Activated CD4-positive, alpha-beta T cell treated with anti-CD3 and anti-CD28 coated beads for 1 hour (primary cell): ENCODE data around the gene HES5.

Source experiments
- DNase-seq: peaks from one replicate; pipeline ENCODE4 v3.0.0-alpha.2; 2020

HES5 gene

GRCh38 chr1:2546515-2547209, 16.6 kb upstream of the HES5 start:
- peak; percentile 69 for DNase-seq

GRCh38 chr1:2545754-2546514, 15.9 kb upstream of the HES5 start:
- DNase-seq: peak; percentile 85

DNA sequence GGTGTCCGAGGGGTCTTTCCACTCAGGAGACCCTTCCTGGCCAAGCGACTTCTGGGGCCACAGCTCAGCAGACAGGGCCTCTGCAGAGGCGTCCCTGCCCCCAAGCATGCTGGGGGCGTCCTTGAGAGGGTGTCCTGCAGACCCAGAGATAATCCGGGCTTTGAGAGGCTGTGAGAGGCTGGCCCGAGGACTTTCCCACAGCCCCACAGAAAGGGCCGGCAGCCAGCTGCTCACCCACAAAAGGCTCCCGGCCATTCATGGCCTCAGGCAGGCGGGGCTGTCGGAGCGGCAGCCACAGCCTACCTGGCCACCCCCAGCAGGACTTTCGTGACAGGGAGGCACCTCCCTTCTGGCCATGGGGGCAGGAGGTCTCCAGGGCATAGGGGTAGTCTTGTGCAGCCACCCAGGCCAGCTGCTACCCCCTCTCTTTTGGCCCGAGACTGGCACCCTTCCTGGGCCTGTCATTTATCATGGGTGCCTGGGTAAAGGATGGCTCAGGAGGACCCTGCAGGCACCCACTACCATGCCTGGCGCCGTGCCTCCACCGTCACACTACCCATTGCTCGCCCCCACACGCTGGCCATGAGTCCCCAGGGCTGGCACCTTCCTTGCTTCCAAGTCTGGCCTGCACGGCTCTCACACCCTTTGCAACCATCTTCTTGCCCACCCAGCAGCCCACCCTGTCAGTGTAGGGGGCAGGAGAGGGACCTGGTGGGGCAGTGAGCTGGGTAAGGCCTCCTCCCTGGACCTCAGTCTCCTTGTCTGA, 15.0 kb upstream of the HES5 start:
- no peak for DNase-seq

GRCh38 chr1:2544093-2544874, 14.2 kb upstream of the HES5 start:
- DNase-seq: no peak

GRCh38 chr1:2543543-2544092, 13.6 kb upstream of the HES5 start:
- no peak for DNase-seq

- no peak for DNase-seq
Observed at GRCh38 chr1:2542246-2542915, 12.3 kb upstream of the HES5 start.

DNA sequence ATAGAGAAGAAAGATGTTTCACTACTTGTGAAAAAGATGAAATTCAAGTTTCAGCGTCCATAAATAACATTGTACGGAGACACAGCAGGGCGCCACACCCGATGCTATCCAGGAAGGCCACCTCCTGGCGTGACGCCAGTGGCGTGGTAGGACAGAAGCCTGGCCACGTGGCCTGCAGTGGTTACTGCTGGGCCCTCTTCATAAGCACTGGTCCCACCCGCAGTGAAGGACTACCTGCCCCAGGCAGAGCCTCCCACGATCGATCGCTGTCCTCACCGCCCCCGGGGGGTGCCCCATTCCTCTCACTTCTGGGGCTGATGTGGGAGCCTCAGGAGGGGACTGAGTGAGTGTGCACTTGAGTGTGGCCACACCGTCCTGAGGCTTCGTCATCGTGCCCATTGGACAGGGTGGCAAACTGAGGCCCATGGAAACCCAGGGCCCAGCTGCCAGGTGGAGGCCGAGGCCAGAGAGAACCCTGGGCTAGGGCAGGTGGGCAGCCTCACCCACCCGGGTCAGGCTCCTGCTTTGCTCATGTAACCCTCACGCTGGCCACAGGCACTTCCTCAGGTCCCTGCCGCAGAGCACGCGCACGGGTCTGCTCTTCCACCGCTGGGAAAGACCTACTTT, 11.7 kb upstream of the HES5 start:
- DNase-seq: no peak

DNA sequence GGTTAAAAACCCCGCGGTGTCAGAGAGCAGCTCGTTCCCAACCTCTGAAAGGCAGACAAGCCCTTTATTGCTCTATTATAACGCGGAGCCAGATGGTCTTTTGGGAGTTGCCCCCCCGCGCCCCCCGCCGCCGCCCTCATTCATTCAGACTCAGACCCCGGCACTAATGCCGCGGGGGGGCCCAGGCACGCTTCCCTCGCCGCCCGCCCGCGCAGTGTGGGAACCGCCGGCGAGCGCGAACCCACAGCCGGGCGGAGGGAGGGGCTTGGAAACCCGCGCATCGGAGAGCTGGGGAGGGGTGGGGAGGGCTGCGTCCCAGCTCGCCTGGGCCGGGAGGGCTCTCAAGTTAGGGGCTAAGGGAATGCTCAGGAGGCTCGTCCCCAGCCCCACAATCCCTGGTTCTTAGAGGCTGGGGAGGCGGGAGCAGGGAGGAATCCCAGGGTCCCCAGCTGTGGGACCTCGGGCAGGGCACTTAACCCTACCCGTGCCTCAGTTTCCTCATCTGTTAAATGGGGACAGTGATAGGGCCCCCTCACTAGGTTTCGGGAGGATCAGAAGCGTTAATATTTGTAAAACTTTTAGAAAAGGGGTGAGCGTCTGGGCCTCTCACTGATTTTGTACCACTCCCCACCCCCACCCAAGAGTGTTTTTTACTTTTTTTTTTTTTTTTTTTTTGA, 10.9 kb upstream of the HES5 start:
- no peak for DNase-seq

GRCh38 chr1:2539312-2539907, 9.3 kb upstream of the HES5 start:
- no peak for DNase-seq

GRCh38 chr1:2538872-2539271, 8.8 kb upstream of the HES5 start:
- no peak for DNase-seq

DNA sequence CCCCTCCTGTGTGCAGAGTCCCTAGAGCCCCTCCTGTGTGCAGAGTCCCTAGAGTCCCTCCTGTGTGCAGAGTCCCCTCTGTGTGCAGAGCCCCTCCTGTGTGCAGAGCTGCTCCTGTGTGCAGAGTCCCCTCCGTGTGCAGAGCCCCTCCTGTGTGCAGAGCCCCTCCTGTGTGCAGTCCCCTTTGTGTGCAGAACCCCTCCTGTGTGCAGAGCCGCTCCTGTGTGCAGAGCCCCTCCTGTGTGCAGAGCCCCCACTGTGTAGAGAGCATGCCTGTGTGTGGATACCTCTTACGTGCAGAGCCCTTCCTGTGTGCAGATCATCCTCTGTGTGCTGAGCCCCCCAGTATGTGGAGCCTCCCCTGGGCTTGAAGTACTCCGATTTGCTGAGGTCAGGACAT, 8.3 kb upstream of the HES5 start:
- no peak for DNase-seq

GRCh38 chr1:2537784-2538115, 7.7 kb upstream of the HES5 start:
- no peak for DNase-seq

GRCh38 chr1:2535981-2536380, 5.9 kb upstream of the HES5 start:
- no peak for DNase-seq

GRCh38 chr1:2535455-2535854, 5.4 kb upstream of the HES5 start:
- no peak for DNase-seq

DNA sequence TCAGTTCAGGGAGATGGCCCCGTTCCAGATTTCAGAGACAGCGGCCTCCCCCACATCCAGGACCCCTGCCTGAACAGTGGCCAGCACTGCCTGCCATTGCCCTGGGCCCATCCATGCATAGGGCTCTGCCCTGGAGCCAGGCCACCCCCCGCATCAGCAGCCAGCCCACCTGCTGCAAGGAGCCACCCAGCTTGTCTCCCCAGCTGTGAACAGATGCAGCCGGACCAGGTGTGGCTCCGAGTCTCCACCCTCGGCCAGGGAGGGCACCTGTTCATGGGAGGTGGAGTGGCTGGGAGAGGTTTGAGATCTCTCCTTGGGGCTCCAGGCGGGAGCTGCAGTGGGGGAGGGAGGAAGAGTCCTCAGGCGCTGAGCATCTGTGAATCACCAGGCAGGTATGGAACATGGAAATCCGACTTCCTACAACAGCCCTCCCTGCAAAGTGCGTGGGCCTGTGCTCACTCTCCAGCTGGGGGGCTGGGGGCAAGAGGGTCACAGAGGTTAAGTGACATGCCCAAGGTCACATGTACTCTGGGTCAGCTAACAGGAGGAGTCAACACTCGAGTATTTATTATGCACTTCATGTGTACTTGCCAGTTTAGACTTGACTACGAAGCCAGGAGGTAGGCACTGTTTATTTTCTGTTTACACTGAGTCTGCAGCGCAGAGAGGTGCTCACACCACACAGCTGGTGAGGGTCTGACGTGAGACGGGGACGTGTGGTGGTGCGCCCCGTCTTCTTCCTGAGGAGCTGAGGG, 4.8 kb upstream of the HES5 start:
- DNase-seq: no peak

GRCh38 chr1:2534315-2534686, 4.2 kb upstream of the HES5 start:
- DNase-seq: no peak

- no peak for DNase-seq
Observed at GRCh38 chr1:2533365-2533764, 3.3 kb upstream of the HES5 start.

DNA sequence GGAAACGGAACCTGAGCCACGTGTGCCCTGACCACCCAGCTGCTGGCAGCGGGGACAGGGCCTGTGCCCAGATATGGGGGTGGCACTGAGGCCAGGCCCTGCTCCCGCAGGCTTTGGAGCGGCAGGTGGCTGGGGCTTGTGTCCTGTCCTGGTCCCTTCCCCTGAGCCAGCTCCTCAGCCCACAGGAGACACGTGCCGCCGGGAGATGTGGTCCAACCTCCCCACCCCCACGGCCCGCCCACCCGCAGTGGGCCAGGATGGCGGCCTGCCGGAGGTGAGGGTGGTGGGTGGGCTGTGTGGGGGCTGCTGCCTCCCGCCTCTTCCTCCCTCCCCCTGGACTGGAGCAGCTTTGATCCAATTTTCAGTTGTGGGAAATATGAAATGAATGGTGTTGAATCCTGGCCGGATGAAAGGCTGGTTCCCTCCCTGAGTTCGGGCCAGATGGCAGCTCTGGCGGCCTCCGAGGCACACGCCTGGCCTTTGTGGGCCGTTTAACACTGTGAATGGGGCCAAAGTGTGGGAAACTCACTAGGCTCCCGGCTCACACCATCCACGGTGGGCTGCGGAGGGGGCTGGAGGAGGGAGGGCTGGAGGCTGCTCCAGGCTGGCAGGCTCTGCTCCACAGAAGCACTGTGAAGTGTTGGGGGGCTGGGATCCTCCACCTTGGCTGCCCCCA, 2.6 kb upstream of the HES5 start:
- no peak for DNase-seq
